Measurements from ENCODE around the gene LRTM2.

The LRTM2 gene

DNA sequence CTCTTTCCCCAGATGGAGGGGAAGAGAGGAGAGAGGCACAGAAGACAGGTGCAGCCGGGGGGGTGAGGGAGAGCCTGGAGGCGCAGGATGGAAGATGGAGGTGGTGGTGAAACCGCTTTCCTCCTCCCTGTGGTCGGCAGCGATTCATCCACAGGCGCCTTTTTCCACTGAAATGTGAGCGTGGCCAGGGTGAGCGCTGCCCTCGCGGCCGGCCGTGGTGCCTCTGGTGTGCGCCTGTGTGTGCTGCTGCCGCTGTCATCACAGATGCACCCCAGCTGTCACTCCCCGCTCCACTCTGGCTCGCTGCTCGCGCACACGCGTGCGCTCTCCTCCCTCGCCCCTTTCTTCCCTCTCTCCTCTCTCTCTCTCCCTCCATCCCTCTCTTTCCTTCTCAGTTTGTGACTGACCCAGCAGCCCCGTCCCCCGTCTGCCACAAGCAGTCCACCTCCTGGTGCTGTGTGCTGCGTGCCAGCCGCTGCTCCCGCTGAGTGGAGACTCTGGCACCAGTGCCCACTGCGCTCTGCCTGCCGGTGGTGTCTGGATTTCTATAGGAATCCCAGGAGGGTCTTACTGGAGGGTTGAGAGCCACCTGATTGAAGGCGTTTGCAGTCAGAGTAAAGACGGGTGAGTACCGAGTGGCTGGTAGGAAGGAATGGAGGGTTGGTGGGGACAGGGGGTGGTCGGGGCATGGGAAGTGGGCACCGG, at the start of gene LRTM2:
Gene LRTM2 (plus strand): TSS at position 375 of the 705 bp plus-strand sequence. CDS start 7,584 bp downstream, outside the sequence.
- FAIRE-seq: no peak

DNA sequence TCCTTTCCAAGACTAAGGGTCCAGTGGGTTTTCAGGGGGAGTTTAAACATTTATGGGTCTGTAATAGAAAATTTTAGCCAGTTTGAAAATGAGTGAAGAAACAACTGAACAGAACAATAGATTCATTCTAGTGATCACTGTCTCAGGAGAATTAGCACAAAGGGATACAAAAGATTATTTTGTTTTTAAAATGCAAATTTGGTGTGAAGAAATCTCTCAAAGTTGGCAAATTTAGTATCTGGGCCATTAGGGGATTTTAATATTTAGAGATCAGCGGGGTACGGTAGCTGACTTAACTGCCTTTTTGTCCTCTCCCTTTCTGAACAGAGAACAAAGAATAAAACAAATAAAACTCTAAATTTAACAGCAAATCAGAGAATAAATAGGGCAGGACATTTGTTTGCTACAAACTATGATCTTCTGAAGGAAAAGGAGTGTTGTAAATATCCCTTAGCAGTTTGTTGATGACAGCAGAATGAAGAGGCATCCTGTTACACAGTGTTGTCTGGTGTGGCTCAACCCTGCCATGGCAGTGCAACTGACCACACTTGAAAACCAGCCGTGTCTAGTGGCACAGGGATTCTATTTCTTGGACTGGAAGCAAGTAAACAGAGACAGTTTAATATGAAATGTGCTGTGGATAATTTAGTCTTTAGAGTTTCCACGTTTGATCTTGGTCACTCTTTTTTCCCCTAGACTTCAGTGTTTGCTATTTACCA, 46.3 kb upstream of the LRTM2 start:
- no peak for FAIRE-seq

DNA sequence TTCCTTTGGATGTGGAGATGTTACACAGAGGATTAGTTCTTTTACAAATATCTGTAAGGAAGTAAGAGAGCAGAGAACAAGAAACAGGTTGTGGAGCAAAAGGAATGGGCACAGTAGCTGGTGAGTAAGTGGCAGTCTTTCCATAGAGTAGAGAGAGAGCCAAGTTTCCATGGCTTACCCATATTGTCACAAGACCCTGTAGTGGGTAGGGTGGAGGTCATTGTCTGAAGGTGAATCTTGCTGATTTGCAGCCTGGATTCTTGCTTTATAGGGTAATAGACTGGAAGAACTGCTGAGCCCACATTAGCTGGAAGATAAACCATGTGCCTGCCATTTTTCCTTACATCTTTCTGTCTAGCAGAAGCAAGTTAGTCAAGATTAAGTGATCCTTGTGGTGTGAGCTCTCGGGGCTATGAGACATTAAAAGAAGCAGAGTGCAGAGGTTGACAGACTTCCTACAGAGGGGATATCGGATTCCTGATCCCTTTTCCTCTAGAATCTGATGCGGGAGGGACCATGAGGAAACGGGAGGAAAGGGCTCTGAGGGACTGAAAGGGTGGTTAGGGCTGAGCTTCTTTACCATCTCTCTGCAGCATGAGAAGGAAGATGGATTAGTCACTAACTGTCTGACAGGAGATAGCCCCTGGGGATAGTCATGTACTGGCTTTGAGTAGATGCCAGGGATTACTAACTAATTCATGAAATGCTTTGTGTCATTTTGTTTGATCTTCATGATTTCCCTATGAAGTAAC, 44.0 kb upstream of the LRTM2 start:
- no peak for FAIRE-seq

DNA sequence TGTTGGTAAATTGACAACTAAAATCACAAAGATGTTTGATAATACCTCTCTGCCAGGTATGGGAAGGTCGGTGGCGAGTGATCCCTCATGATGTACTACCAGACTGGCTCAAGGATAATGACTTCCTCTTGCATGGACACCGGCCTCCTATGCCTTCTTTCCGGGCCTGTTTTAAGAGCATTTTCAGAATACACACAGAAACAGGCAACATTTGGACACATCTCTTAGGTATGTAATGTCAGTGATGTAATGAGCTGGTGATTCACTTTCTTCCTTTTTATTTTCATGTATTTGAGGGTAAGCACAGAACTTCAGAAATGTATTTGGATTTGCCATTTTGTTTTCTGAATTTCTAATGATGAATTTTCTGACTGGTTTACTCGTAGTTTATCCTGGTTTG, 42.6 kb upstream of the LRTM2 start:
- FAIRE-seq: no peak

DNA sequence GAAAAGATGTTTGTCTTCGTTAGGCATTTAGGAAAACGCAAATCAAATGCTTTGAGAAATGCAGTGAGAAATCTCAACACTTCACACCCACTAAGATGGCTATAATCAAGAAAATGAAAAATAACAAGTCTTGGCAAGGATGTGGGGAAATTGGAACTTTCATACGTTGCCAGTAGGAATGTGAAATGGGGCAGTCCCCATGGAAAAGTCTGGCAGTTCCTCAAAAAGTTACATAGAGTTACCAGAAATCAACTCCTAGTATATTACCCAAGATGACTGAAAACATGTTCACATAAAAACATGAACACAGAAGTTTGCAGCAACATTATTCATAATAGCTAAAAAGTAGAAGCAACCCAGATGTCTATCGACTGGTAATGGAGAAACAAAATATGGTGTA, 41.5 kb upstream of the LRTM2 start:
- FAIRE-seq: no peak

DNA sequence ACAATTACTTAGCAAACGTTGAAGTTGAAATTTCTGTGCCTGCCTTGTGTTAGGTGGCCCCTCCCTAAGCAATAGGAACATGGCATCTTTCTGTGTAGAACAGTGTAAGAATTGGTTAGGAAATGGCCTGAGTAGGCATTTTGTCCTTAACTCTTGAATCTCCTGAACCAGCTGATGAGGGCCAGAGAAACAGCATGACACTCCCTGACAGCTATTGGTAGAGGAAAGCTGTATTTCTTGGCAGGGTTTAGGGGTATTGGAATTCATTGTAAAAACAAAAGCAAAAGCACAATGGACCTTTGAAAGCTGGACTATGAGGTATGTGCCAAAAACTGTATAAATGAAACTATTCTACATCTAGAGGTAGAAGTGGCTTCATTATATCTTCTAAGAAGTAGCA, 40.6 kb upstream of the LRTM2 start:
- no peak for FAIRE-seq

DNA sequence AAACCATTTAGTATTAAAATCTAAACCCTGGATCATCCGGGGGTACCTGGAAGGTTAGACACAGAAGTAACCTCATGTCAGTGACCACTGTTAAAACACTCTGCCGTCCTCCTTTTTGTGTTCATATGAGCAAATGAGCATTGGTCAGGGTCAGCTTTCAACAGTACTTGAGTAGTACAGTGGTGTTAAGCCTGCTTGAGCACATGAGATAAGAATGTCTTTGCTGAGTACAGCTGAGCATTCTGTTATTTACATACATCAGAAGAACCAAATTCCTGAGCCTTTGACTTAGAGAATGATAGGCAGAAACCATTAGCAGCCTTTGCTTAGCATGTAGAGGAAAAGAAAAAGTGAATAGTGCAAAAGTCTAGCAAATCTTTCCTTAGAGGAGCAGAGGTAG, 38.6 kb upstream of the LRTM2 start:
- FAIRE-seq: no peak

DNA sequence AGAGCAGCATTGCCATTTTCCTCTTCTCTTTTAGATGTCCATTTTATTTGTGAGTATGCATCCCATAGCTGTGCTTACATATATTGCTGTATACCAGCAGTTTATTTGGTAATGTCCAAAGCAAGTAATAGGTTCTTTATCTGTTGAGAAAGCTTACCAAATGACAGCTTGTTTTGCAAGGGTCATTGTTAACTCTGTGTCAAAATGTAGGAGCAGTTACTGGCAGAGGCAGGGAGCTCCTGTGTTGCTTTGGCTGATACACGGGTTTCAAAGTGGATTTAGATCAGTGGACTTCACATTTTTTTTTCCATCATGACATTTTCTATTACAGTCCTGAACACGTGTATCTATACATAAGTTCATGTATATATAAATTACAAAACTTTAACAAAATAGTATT, 38.1 kb upstream of the LRTM2 start:
- FAIRE-seq: no peak

DNA sequence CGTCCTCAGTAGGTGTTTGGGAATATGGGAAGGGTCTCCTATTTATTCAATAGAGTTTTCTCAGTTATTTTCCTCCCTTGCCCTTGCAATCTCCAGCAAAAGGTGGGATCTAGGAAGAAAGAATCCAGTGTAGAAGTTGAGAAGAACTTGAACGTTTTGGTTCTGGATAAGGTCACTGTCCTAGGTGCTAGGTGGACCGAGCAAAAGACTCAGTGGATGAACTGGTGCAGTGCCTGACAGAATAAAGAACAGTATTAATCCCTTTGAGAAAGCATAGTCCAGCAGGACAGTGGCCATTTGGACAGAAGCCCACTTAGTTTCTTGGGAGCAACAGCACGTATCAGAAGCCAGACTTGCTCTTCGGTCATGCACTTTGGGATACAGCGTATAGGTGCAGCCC, 32.7 kb upstream of the LRTM2 start:
- FAIRE-seq: no peak

DNA sequence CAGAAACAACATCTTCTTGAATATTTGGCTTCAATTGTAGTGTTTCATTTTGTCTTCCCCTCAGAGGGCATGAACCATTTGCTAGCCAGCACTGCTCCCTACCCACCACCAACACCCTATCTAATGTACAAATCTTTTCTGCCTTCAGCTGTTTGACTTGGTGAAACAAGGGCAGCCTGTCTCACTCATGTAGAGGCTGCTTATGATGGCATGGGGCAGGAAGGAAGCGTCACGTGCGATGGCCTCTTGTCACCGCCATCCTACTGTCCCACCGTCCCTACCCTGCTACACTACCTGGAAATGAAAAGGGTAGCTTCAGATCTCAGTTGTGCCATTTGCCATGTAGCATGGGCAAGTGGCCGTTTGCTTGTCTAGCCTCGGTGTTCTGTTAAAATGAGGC, 29.9 kb upstream of the LRTM2 start:
- FAIRE-seq: no peak

DNA sequence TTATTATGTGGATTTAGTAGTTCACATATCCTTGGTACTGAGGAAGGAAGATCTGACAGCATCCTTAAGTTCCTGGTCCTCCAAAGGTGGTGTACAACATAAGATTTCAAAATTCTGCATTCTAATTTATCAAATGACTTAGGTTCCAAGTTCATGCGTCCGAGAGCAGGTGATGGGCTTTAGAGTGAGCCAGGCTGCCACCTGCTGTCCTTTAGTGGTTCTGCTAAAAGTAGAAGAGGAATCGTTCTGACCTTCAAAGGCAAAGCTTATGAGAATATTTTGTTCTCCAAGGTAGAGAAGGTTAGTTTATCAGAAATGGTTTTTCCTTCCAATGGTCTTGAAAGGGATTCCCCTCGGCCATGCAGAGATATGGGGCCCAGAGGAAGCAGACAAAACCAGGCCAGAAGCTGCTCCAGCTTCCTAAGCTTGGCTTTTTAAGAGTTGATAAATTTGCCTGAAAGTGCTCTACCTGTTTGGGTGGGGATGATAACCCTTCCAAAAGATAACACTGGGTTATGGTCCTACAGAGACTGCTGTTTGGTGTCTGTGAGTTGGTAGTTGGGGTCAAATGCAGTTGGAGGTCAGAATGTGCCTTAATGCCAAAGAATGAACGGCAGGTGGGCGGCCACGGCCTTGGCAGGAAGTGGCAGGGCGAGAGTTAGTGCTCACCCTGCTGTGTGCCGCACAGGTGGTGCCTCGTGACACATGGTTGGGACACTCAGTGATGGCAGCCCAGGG, 29.1 kb upstream of the LRTM2 start:
- FAIRE-seq: no peak

DNA sequence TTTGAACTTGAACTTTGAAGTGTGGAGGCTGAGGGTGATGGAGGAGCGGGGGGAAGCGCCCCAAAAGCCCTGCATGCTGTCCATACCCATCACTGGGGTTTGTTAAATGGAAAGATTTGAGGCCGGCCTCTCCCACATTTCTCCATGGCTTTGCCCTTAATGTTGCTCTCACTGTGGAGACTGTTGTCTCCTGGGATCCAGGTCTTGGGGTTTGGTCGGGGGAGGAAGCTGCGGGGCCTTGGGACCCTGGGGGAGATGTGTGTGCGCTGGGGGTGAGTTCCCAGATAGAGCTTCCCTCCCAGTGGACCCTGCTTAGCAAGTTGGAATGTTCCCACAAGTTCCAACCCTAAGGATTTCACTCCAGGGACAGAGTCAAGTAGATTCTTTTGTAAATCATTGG, 28.0 kb upstream of the LRTM2 start:
- FAIRE-seq: no peak

DNA sequence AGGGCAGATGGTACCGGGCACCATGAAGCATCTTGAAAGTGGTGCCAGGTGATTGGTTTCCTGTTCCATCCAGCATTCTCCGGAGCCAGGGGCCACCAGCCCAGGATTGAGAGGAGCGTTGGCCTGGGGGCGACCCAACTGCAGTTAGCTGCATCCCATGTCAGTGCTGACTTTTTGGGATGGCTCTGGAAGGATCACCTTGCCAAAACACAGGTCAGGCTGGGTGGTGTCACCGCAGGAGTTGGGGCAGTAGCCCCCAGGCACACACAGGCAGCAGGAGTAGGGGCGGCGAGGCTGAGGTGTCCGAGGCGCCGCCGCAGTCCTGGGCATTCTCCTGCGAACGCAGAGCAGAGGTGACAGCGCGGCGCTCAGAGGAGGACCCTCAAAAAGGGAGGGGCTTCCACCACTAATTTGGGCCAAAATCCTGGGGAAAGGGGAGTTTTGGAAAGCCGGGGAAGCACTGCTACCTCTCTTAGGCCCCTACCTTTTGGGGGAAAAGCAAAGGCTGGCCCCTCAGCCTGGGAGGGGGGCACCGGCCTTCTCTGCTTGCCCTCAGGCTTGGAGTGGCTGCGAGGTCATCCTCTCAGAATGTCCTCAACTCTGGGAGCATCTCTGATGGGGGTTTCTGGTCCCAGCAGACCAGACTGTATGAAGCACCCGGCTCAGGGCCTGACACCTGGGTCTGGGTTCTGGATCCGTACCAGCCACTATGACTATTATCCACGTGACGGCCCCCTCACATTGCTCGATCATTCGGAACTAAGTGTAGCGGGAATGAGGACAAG, 26.7 kb upstream of the LRTM2 start:
- no peak for FAIRE-seq

DNA sequence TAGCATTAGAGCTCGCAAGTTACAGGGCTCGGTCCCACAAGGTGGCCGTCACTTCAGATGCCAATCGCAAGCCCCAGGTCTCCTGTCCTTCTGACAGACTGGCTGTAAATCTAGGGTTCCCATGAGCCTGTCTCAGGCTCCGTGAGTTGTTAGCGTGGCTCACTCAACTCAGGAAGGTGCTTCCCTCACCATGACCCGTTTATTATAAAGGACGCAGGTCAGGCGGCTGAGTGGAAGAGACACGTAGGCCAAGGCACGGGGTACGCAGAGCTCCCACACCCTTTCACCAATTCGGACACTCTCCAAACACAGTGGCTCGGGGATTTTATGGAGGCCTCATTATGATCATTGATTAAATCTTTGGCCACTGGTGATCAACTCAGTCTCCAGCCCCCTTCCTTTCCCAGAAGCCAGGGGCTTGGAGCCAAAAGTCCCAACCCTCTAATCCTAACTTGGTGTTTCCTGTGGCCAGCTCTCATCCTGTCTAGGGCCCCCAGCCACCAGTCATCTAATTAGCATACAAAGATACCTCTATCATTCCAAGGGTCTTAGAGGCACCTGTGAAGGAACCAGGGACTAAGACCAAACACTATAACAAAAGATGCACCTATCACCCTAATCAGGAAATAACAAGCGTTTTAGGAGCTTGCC, 25.8 kb upstream of the LRTM2 start:
- FAIRE-seq: no peak

DNA sequence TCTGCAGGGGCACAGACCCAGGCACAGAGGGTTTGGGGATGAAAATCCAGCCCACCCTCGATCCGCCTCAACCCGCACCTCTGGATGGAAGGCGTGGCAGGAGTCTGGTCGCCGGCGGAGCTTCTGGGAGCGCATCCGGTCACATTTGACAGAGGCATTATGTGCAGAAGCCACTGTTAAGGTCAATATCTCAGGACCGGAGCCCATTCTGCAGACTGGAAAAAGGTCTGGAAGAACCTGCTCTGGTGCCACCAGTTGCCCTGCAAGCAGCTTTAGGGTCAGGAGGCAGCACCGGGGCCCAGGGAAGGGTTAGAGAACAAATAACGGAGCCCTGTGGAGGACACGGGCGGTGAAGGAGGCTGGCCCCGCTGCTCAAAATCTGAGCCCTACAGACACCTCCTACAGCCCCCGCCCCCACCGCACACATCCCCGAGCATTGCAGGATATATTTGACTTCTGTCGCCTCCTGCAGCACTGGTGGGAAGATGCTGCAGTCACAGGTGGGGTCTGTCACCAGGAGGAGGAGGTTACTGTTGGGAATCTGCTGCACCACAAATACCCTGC, 25.1 kb upstream of the LRTM2 start:
- no peak for FAIRE-seq

DNA sequence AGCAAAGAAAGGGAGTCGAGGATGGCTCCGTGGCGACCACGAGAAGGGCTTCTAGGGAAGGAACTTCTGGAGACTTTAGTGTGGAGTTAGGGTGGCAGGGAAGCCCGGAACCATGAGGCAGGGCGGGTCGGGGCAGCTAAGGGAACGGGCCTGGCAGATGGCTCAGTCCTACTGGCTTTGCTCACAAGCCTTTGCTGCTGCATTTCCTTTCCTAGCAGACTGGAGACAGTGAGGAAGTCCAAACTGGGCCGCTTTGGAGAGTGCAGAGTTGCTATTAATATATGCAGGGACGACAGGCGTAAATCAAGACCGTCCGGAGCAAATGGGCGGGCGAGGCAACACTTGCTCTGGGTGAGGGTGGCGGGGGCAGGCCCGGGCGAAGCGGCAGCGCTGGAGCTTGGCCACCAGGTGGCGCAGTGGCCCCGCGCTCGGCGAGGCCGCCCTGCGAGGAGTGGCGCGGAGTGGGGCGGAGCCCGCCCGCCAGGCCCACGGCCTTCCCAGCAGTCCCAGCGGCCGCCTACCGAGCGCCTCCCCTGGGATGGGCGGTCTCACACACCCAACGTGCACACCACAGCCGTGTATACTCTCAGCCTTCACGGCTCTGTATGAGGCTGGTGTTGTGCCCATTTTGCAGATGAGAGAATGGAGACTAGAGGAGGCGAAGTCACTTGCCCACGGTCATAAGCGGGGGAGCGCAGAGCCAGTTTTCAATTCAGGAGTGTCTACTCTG, 24.4 kb upstream of the LRTM2 start:
- FAIRE-seq: no peak

DNA sequence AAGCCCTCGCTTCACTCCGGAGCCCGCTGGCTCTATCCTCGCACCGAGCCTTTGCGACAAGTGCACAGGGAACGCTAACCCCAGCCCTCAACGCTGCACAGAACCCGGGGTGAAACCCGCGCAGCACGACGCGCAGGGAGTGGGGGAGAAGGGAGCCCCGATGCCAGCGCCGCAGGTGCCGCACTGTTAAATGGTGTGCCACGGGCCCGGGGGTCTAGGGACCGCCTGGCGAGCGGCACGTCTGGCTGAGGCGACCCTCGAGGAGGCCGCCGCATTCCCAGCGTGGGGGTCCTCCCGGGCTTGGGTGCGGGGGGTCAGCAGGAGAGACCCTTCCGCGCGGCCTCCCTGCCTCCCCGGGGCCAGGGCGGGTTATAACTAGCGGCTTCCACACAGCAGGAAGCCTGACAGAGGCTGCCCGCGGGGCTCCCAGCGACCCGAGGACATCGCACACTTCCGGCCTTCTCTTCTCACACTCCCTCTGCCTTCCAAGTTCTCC, 23.8 kb upstream of the LRTM2 start:
- no peak for FAIRE-seq

DNA sequence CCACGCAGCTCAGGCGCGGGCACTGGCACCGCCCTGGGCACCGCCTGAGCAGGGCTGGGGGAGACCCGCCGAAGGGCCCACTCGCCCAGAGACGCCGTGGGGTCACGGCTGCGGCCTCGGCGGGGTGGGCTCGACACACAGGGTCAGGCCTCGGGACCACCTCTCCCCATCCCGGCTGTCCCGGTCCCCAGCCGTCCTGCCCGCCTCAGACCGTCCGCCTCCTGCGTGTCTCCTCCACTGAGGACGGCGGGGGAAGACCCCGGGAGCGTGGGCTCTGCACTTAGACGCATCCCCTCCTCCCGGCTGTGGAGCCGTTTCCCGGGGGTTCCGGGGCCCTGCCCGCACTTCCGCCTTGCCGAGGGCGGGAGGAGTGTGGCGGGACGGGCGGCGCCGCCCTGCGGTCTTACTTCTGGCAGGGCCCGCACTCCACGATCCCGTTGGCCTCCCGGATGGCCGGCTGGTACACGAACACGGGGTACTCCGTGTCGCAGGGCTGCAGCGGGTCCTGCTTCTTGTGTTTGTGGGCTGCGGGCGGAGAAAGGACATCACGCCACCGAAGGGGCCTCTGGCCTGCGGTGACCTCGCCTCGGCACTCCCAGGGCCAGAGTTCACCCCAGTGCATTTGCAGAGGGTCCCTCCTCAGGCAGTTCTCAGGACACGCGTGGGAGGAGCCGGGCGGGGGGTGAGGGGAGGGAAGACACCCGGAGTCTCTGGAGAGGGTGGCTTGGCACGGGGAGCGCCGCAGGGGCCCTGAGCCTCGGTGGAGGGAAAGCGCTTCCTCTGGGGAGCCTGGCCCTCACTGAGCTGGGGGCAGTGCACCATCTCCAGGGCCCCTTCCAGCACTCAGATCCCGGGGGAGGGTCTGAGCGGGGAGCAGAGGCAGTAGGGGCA, 23.1 kb upstream of the LRTM2 start:
- no peak for FAIRE-seq

DNA sequence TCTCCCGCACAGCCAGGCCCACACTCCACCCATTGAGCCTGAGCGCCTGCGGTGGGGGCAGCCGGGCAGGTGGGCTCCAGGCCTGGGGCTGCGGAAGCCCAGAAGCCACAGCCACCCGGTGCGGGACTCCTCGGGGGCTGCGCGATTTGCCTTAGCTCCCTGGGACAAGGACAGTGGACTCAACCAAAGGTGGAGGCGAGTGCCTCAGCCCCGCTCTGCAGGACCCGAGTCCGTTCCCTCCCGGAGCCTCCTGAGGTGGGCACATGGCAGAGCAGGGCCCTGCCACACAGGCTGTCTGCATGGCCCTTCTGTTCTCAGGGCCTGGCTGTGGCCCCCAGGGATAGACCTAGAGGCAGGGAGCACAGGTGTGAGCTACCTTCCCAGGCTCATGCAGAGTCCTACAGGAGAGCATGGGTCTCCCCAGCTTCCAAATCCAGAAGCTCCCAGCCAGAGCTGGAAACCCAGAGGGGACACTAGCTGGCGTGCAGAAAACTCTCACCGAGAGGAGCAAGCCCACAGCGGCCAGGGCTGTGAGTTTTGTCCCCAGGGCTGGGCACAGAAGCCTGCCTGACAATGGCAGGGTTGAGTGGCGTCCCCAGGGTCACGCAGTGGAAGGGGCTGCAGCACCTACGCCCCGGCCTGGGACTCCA, 22.2 kb upstream of the LRTM2 start:
- FAIRE-seq: no peak

Measured in colon (tissue), 2 donors.